OCI-LY1 (cell line): ENCODE results near the gene TTLL11.

Experiments
- H2AFZ ChIP-seq: fragments of 200-600 bp; sonication (generic), shearing (Covaris generic); 2 replicates; pipeline ENCODE4 v1.6.0; 2014; ENCODE audit warnings: antibody characterized with exemption, mild to moderate bottlenecking, low read length
- H3F3A ChIP-seq: fragments of 200-600 bp; sonication (generic), shearing (Covaris generic); 2 replicates; pipeline ENCODE4 v1.6.0; 2014; ENCODE audit warnings: mild to moderate bottlenecking, antibody characterized with exemption, low read length, moderate library complexity; ENCODE audit not compliant: insufficient read depth
- H3K27ac ChIP-seq: fragments of 200-600 bp; sonication (generic); 2 replicates; pipeline ENCODE4 v1.5.1; 2014; ENCODE audit warnings: low read length, mixed run types, mild to moderate bottlenecking, low read depth; ENCODE audit not compliant: poor library complexity, severe bottlenecking
- H3K27me3 ChIP-seq: fragments of 200-600 bp; sonication (generic); 2 replicates; pipeline ENCODE4 v1.6.0; 2014; ENCODE audit warnings: antibody characterized with exemption, mild to moderate bottlenecking, low read length, moderate library complexity; ENCODE audit not compliant: insufficient read depth
- H3K36me3 ChIP-seq: fragments of 200-600 bp; sonication (generic); 2 replicates; pipeline ENCODE4 v1.6.1; 2014; ENCODE audit warnings: mild to moderate bottlenecking, antibody characterized with exemption, low read length, moderate library complexity, mixed read lengths; ENCODE audit not compliant: insufficient read depth
- H3K4me1 ChIP-seq: fragments of 200-600 bp; sonication (generic); 2 replicates; pipeline ENCODE4 v1.5.1; 2014; ENCODE audit warnings: mild to moderate bottlenecking, low read length, moderate library complexity; ENCODE audit not compliant: insufficient read depth, severe bottlenecking
- H3K4me2 ChIP-seq: fragments of 200-600 bp; sonication (generic), shearing (Covaris generic); 2 replicates; pipeline ENCODE4 v1.6.1; 2014; ENCODE audit warnings: low read length
- H3K4me3 ChIP-seq: fragments of 200-600 bp; sonication (generic); 2 replicates; pipeline ENCODE4 v1.5.1; 2014; ENCODE audit warnings: low read length, low read depth, mild to moderate bottlenecking, mixed read lengths; ENCODE audit not compliant: poor library complexity, severe bottlenecking
- H3K79me2 ChIP-seq: fragments of 200-600 bp; shearing (Covaris generic); 2 replicates; pipeline ENCODE4 v1.6.1; 2016; ENCODE audit warnings: mixed run types, low read length, mixed read lengths; ENCODE audit not compliant: insufficient read depth
- H3K9ac ChIP-seq: fragments of 200-600 bp; sonication (generic), shearing (Covaris generic); 2 replicates; pipeline ENCODE4 v1.6.1; 2014; ENCODE audit warnings: mild to moderate bottlenecking, low read length, mixed read lengths
- H3K9me2 ChIP-seq: fragments of 200-600 bp; sonication (generic), shearing (Covaris generic); 2 replicates; pipeline ENCODE4 v1.6.1; 2014; ENCODE audit warnings: low read depth, mild to moderate bottlenecking, low read length, mixed read lengths
- H3K9me3 ChIP-seq: fragments of 200-600 bp; shearing (Covaris generic); 2 replicates; pipeline ENCODE4 v1.6.1; 2014; ENCODE audit warnings: low read length, mixed read lengths
- H4K20me1 ChIP-seq: fragments of 200-600 bp; sonication (generic), shearing (Covaris generic); 2 replicates; pipeline ENCODE4 v1.6.0; 2016; ENCODE audit warnings: mild to moderate bottlenecking, low read length; ENCODE audit not compliant: insufficient read depth
- CTCF ChIP-seq: fragments of 200-600 bp; sonication (generic), shearing (Covaris generic); IDR thresholded peaks from 2 replicates; pipeline ENCODE4 v1.5.1; 2017; ENCODE audit warnings: mild to moderate bottlenecking, antibody characterized with exemption, low read length, moderate library complexity, mixed read lengths
- EZH2 ChIP-seq: fragments of 200-600 bp; sonication (generic), shearing (Covaris generic); IDR thresholded peaks from 2 replicates; pipeline ENCODE4 v1.8.0; 2017; ENCODE audit warnings: borderline replicate concordance, mixed run types, mild to moderate bottlenecking, antibody characterized with exemption, low read length, moderate library complexity, mixed read lengths

The TTLL11 gene

GRCh38 chr9:121826711-121827110 is 266.4 kb downstream of the TTLL11 start:
- no peak overlapping the region; the same call in 1 of the 2 replicates for H3K4me2 ChIP-seq
- no peaks in the 10 kb centered on the region for H3K9me3 ChIP-seq
- H3K9me2 ChIP-seq: no peaks in the 10 kb centered on the region
- H3K4me3 ChIP-seq: no peak overlapping the region
- H3K36me3 ChIP-seq: no peaks in the 10 kb centered on the region
- H3K27me3 ChIP-seq: no peaks in the 10 kb centered on the region
- H3F3A ChIP-seq: no peaks in the 10 kb centered on the region
- no peaks in the 10 kb centered on the region for H4K20me1 ChIP-seq
- peaks cover 53% of the 10 kb centered on the region for H3K4me1 ChIP-seq
- H3K79me2 ChIP-seq: no peaks in the 10 kb centered on the region
- H3K9ac ChIP-seq: no peak overlapping the region; the same call in 1 of the 2 replicates
- TF ChIP-seq EZH2 (no peak), CTCF (no peak)
- peak overlapping the region; percentile 18 for H3K27ac ChIP-seq
- 0 out of 2 replicates have a peak overlapping the region, but pooled peaks have one; percentile 14 for H2AFZ ChIP-seq

- H3K4me1 ChIP-seq: peaks cover 67% of the 10 kb centered on the region
- no peak overlapping the region for H3K4me2 ChIP-seq
- H3K9ac ChIP-seq: peak overlapping the region; percentile 20; the same call in 1 of the 2 replicates
- H3K4me3 ChIP-seq: no peak overlapping the region
- no peaks in the 10 kb centered on the region for H3F3A ChIP-seq
- H3K9me2 ChIP-seq: no peaks in the 10 kb centered on the region
- peak overlapping the region; percentile 67 for H3K27ac ChIP-seq
- H3K27me3 ChIP-seq: no peaks in the 10 kb centered on the region
- 0 out of 2 replicates have a peak overlapping the region, but pooled peaks have one; percentile 80 for H2AFZ ChIP-seq
- no peaks in the 10 kb centered on the region for H3K9me3 ChIP-seq
- H3K79me2 ChIP-seq: no peaks in the 10 kb centered on the region
- TF ChIP-seq EZH2 (no peak), CTCF (peak; percentile 3; the same call in 1 of the 2 replicates)
- no peaks in the 10 kb centered on the region for H4K20me1 ChIP-seq
- H3K36me3 ChIP-seq: no peaks in the 10 kb centered on the region
Observed at GRCh38 chr9:121825031-121825691, 267.9 kb downstream of the TTLL11 start.

GRCh38 chr9:121824651-121825030 is 268.5 kb downstream of the TTLL11 start:
- no peak overlapping the region for H3K4me2 ChIP-seq

More at GRCh38 chr9:121824651-121825030, 268.5 kb downstream of the TTLL11 start:
- peak overlapping the region; percentile 20; the same call in 1 of the 2 replicates for H3K9ac ChIP-seq
- H3K4me3 ChIP-seq: no peak overlapping the region
- peaks cover 67% of the 10 kb centered on the region for H3K4me1 ChIP-seq
- H3K9me2 ChIP-seq: no peaks in the 10 kb centered on the region
- no peaks in the 10 kb centered on the region for H3K27me3 ChIP-seq
- no peaks in the 10 kb centered on the region for H4K20me1 ChIP-seq
- TF ChIP-seq EZH2 (no peak), CTCF (peak; percentile 42; the same call in 1 of the 2 replicates)
- peak overlapping the region; percentile 67 for H3K27ac ChIP-seq
- H2AFZ ChIP-seq: peak overlapping the region; percentile 80
- no peaks in the 10 kb centered on the region for H3K9me3 ChIP-seq
- H3K79me2 ChIP-seq: no peaks in the 10 kb centered on the region
- no peaks in the 10 kb centered on the region for H3K36me3 ChIP-seq
- H3F3A ChIP-seq: no peaks in the 10 kb centered on the region
